ENCODE measurements around the gene DSE.

- no peak for TF ChIP-seq USF1 (IDR thresholded peaks at IDR 0.05)
- TF ChIP-seq RAD21 (IDR thresholded peaks at IDR 0.05; ENCODE audit: low read depth) = no peak
- no peak for TF ChIP-seq REST (IDR thresholded peaks at IDR 0.05; ENCODE audit: low read depth)
- TF ChIP-seq EP300 (IDR thresholded peaks at IDR 0.05; ENCODE audit: borderline replicate concordance) = no peak
- TF ChIP-seq YY1 (IDR thresholded peaks at IDR 0.05; ENCODE audit: low read depth) = no peak
- no peak for TF ChIP-seq MAX (IDR thresholded peaks at IDR 0.05)
- no peak for TF ChIP-seq TAF1 (IDR thresholded peaks at IDR 0.05; ENCODE audit: low read depth)
- no peak for TF ChIP-seq CREB1 (IDR thresholded peaks at IDR 0.05; ENCODE audit: low read depth)
These were observed 14.7 kb downstream of the DSE start for GRCh38 chr6:116385459-116385802.
